ENCODE measurements around the gene CDK19.

GRCh38 chr6:110795271-110795670 is 20.0 kb downstream of the CDK19 start:
- TF ChIP-seq PATZ1 (CRISPR knock-in tag; IDR thresholded peaks at IDR 0.05; ENCODE audit: borderline replicate concordance) (no peak), CREB5 (CRISPR knock-in tag; IDR thresholded peaks at IDR 0.05; ENCODE audit: low read depth) (no peak), CSDC2 (CRISPR knock-in tag; IDR thresholded peaks at IDR 0.05) (no peak)
